DND-41 (cell line): Measurements from ENCODE around the gene ACOT6.

Source experiments
- ATAC-seq: fragments of 200-7000 bp; cut with Tn5 transposase; 3 replicates; pipeline ENCODE4 v1.9.1; 2021; ENCODE audit warnings: low read depth; ENCODE audit not compliant: insufficient read depth
- DNase-seq: peaks from one replicate; pipeline ENCODE4 v3.0.0-alpha.2; 2020
- H2AFZ ChIP-seq: 2 replicates; pipeline ENCODE4 v1.6.0; 2012; ENCODE audit warnings: low read depth, low read length
- H3K27ac ChIP-seq: 2 replicates; pipeline ENCODE4 v1.5.1; 2012; ENCODE audit warnings: low read length, inconsistent platforms
- H3K27me3 ChIP-seq: fragments of 200-600 bp; sonication (generic); 2 replicates; pipeline ENCODE4 v1.6.0; 2012; ENCODE audit warnings: low read length, mild to moderate bottlenecking, inconsistent platforms; ENCODE audit not compliant: insufficient read depth, poor library complexity
- H3K36me3 ChIP-seq: 2 replicates; pipeline ENCODE4 v1.5.1; 2012; ENCODE audit warnings: low read length, inconsistent platforms; ENCODE audit not compliant: insufficient read depth
- H3K4me1 ChIP-seq: 2 replicates; pipeline ENCODE4 v1.5.1; 2012; ENCODE audit warnings: mild to moderate bottlenecking, low read length; ENCODE audit not compliant: insufficient read depth
- H3K4me2 ChIP-seq: 2 replicates; pipeline ENCODE4 v1.6.0; 2012; ENCODE audit warnings: mild to moderate bottlenecking, moderate library complexity, low read length, inconsistent platforms; ENCODE audit not compliant: insufficient read depth
- H3K4me3 ChIP-seq, 2 experiments: fragments of 200-600 bp in 1 of 2; shearing (Covaris generic) in 1 of 2; 2 replicates each; pipeline ENCODE4 v1.5.1; 2012 to 2016; ENCODE audit warnings: inconsistent platforms in 2 of 2, low read length in 2 of 2, mild to moderate bottlenecking in 2 of 2, low read depth in 1 of 2, moderate library complexity in 1 of 2
- H3K79me2 ChIP-seq: 2 replicates; pipeline ENCODE4 v1.6.0; 2012; ENCODE audit warnings: low read length, inconsistent platforms; ENCODE audit not compliant: insufficient read depth
- H3K9ac ChIP-seq: 2 replicates; pipeline ENCODE4 v1.6.0; 2012; ENCODE audit warnings: low read depth, mild to moderate bottlenecking, inconsistent platforms, low read length, moderate library complexity
- H3K9me3 ChIP-seq: 2 replicates; pipeline ENCODE4 v1.5.1; 2012; ENCODE audit warnings: low read length, moderate library complexity, mild to moderate bottlenecking, inconsistent platforms; ENCODE audit not compliant: insufficient read depth, severe bottlenecking
- H4K20me1 ChIP-seq: 2 replicates; pipeline ENCODE4 v1.6.0; 2012; ENCODE audit warnings: low read length; ENCODE audit not compliant: insufficient read depth
- CTCF ChIP-seq: IDR thresholded peaks from 2 replicates; pipeline ENCODE4 v1.5.1; 2012; ENCODE audit warnings: borderline replicate concordance, low read length, moderate library complexity, mild to moderate bottlenecking; ENCODE audit not compliant: poor library complexity, severe bottlenecking; ENCODE audit errors: extremely low read depth
- EZH2 ChIP-seq: IDR thresholded peaks from 3 replicates; pipeline ENCODE4 v1.6.1; 2012; ENCODE audit warnings: borderline replicate concordance, low read depth, mild to moderate bottlenecking, moderate library complexity, low read length, inconsistent platforms; ENCODE audit not compliant: severe bottlenecking

Gene ACOT6

DNA sequence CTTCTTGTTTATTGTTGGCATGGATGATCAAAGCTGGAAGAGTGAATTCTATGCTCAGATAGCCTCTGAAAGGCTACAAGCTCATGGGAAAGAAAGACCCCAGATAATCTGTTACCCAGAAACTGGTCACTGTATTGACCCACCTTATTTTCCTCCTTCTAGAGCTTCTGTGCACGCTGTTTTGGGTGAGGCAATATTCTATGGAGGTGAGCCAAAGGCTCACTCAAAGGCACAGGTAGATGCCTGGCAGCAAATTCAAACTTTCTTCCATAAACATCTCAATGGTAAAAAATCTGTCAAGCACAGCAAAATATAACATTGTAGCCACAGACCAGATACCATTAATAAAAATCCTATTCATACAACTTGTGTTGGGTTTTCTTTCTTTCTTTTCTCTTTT, 7.2 kb downstream of the ACOT6 start:
- DNase-seq = no peak
- Histone ChIP-seq H3K27me3 (no peaks in the 10 kb centered on the region), H2AFZ (no peak overlapping the region), H3K79me2 (no peaks in the 10 kb centered on the region), H3K9ac (no peak overlapping the region), H3K9me3 (no peaks in the 10 kb centered on the region), H3K27ac (no peak overlapping the region), H3K4me2 (no peak overlapping the region), H3K4me3 (no peak overlapping the region), H3K36me3 (no peaks in the 10 kb centered on the region), H3K4me1 (no peaks in the 10 kb centered on the region), H4K20me1 (no peaks in the 10 kb centered on the region)
- no peak for ATAC-seq
- TF ChIP-seq CTCF = no peak
- no peak for TF ChIP-seq EZH2

DNA sequence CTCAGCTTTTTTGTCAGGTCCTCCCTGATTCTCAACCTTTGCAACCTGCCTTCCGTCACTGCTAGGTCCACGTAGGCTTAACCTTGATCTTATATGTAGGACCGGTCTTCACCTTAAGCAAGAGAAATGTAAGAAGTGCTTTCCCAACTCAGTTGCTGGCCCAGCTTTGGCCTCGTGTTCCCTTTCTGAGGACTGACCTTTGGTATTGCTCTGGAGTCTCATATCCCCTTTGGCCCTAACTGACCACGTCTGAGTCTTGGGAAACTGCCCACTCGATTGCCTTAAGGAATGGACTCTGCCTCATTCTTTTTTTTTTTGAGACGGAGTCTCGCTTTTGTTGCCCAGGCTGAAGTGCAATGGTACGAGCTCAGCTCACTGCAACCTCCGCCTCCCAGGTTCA, 8.0 kb downstream of the ACOT6 start:
- no peak for ATAC-seq
- H4K20me1 ChIP-seq = no peaks in the 10 kb centered on the region
- H3K4me2 ChIP-seq = no peak overlapping the region
- no peak overlapping the region for H2AFZ ChIP-seq
- H3K4me3 ChIP-seq = no peak overlapping the region
- no peaks in the 10 kb centered on the region for H3K4me1 ChIP-seq
- TF ChIP-seq EZH2 = no peak
- no peaks in the 10 kb centered on the region for H3K27me3 ChIP-seq
- no peak overlapping the region for H3K9ac ChIP-seq
- no peaks in the 10 kb centered on the region for H3K79me2 ChIP-seq
- no peaks in the 10 kb centered on the region for H3K36me3 ChIP-seq
- H3K27ac ChIP-seq = no peak overlapping the region
- DNase-seq = no peak
- H3K9me3 ChIP-seq = no peaks in the 10 kb centered on the region

GRCh38 chr14:73623504-73624054, 11.3 kb downstream of the ACOT6 start:
- no peak overlapping the region for H3K4me2 ChIP-seq
- H3K9me3 ChIP-seq = no peaks in the 10 kb centered on the region
- no peaks in the 10 kb centered on the region for H3K36me3 ChIP-seq
- no peak overlapping the region for H3K9ac ChIP-seq
- no peak for TF ChIP-seq EZH2
- no peaks in the 10 kb centered on the region for H3K79me2 ChIP-seq
- ATAC-seq (no peak), DNase-seq (no peak)
- H3K4me1 ChIP-seq = no peaks in the 10 kb centered on the region
- no peak overlapping the region for H2AFZ ChIP-seq
- H4K20me1 ChIP-seq = no peaks in the 10 kb centered on the region
- no peak overlapping the region for H3K27ac ChIP-seq
- no peaks in the 10 kb centered on the region for H3K27me3 ChIP-seq
- no peak overlapping the region for H3K4me3 ChIP-seq

- DNase-seq = no peak
- Histone ChIP-seq H3K4me2 (no peak overlapping the region), H3K27me3 (no peaks in the 10 kb centered on the region), H3K4me3 (no peak overlapping the region), H3K9ac (no peak overlapping the region), H3K9me3 (no peaks in the 10 kb centered on the region), H2AFZ (no peak overlapping the region), H3K27ac (no peak overlapping the region), H3K36me3 (no peaks in the 10 kb centered on the region), H4K20me1 (no peaks in the 10 kb centered on the region), H3K79me2 (no peaks in the 10 kb centered on the region), H3K4me1 (no peaks in the 10 kb centered on the region)
- ATAC-seq = no peak
- TF ChIP-seq EZH2 (no peak), CTCF (no peak)
Observed at GRCh38 chr14:73625706-73626105, 13.4 kb downstream of the ACOT6 start.
